Kidney epithelial cell (primary cell): ENCODE results near the gene MOV10L1. TPM values are rescaled to one million over a fixed set of nuclear protein-coding genes. Genes with fewer than 3 reads are reported as not detected.

Source experiments
- DNase-seq: peaks from one replicate; pipeline ENCODE4 v3.0.0-alpha.2; 2010; ENCODE audit warnings: low read depth
- H3K27me3 ChIP-seq: 2 replicates; pipeline ENCODE4 v1.6.0; 2011; ENCODE audit warnings: low read length; ENCODE audit not compliant: control insufficient read depth, insufficient read depth
- H3K36me3 ChIP-seq: 2 replicates; pipeline ENCODE4 v1.5.1; 2011; ENCODE audit warnings: low read length; ENCODE audit not compliant: control insufficient read depth, insufficient read depth
- H3K4me3 ChIP-seq: 2 replicates; pipeline ENCODE4 v1.5.1; 2011; ENCODE audit warnings: low read depth, mild to moderate bottlenecking, control low read depth, low read length
- CTCF ChIP-seq: IDR thresholded peaks from 2 replicates; pipeline ENCODE4 v1.5.1; 2011; ENCODE audit warnings: mild to moderate bottlenecking, moderate library complexity, low read length, control low read depth, inconsistent platforms; ENCODE audit not compliant: insufficient read depth, poor library complexity, severe bottlenecking
- total RNA-seq: library from RNA; depleted of rRNA; stranded (reverse); fragments of >200 nt; gene quantifications from 2 replicates; pipeline ENCODE4 v1.2.3, GENCODE V29; 2015

Gene MOV10L1
- total RNA-seq, 1 donor from 2014 or later: 1.7 TPM

GRCh38 chr22:50049299-50050195 is 40.3 kb upstream of the MOV10L1 start:
- H3K4me3 ChIP-seq: no peak overlapping the region
- peaks cover 15% of the 10 kb centered on the region for H3K27me3 ChIP-seq
- DNase-seq: no peak
- TF ChIP-seq CTCF: no peak
- H3K36me3 ChIP-seq: no peaks in the 10 kb centered on the region

- DNase-seq: no peak
- H3K4me3 ChIP-seq: no peak overlapping the region
- TF ChIP-seq CTCF: no peak
- H3K36me3 ChIP-seq: no peaks in the 10 kb centered on the region
- peaks cover 12% of the 10 kb centered on the region for H3K27me3 ChIP-seq
These were observed 37.9 kb upstream of the MOV10L1 start for GRCh38 chr22:50051930-50052329.

- H3K36me3 ChIP-seq: no peaks in the 10 kb centered on the region
- H3K27me3 ChIP-seq: peaks cover 24% of the 10 kb centered on the region
- TF ChIP-seq CTCF: no peak
- no peak for DNase-seq
- H3K4me3 ChIP-seq: no peak overlapping the region
These were observed 35.9 kb upstream of the MOV10L1 start for GRCh38 chr22:50053861-50054260.

- TF ChIP-seq CTCF: no peak
- no peaks in the 10 kb centered on the region for H3K36me3 ChIP-seq
- DNase-seq: no peak
- H3K27me3 ChIP-seq: peaks cover 40% of the 10 kb centered on the region
- no peak overlapping the region for H3K4me3 ChIP-seq
These were observed 33.4 kb upstream of the MOV10L1 start for GRCh38 chr22:50056214-50056972.

- peaks cover 49% of the 10 kb centered on the region for H3K27me3 ChIP-seq
These were observed 32.3 kb upstream of the MOV10L1 start for GRCh38 chr22:50057278-50058060.

More at GRCh38 chr22:50057278-50058060, 32.3 kb upstream of the MOV10L1 start:
- Histone ChIP-seq H3K36me3 (no peaks in the 10 kb centered on the region), H3K4me3 (no peak overlapping the region)
- DNase-seq: no peak
- no peak for TF ChIP-seq CTCF
